Smooth muscle cell (in vitro differentiated cells): ENCODE results near the gene FSD1. TPM values are rescaled to one million over a fixed set of nuclear protein-coding genes. Genes with fewer than 3 reads are reported as not detected.
A peak's percentile ranks its signal among the peaks of the same experiment; 100 is the strongest.

ENCODE experiments used
- DNase-seq: peaks from one replicate; lab custom pipeline; 2025; ENCODE audit not compliant: unreplicated experiment; lab: John Stamatoyannopoulos, UW
- H2AFZ ChIP-seq: fragments of 200-600 bp; sonication (generic); 2 replicates; pipeline ENCODE4 v1.6.0; 2016; ENCODE audit warnings: antibody characterized with exemption, low read depth, mild to moderate bottlenecking
- H3F3A ChIP-seq: fragments of 200-600 bp; sonication (generic); 2 replicates; pipeline ENCODE4 v1.6.0; 2017; ENCODE audit warnings: antibody characterized with exemption, low read depth
- H3K27ac ChIP-seq: fragments of 200-600 bp; sonication (generic); 2 replicates; pipeline ENCODE4 v1.5.1; 2016; ENCODE audit warnings: low read depth, mild to moderate bottlenecking
- H3K27me3 ChIP-seq: fragments of 200-600 bp; sonication (generic); 2 replicates; pipeline ENCODE4 v1.6.1; 2016; ENCODE audit warnings: low read depth, mild to moderate bottlenecking
- H3K36me3 ChIP-seq: fragments of 200-600 bp; sonication (generic); 2 replicates; pipeline ENCODE4 v1.5.1; 2016; ENCODE audit warnings: low read depth
- H3K4me1 ChIP-seq: fragments of 200-600 bp; sonication (generic); 2 replicates; pipeline ENCODE4 v1.5.1; 2016; ENCODE audit warnings: low read depth
- H3K4me2 ChIP-seq: fragments of 200-600 bp; sonication (generic); 2 replicates; pipeline ENCODE4 v1.6.0; 2016; ENCODE audit warnings: mild to moderate bottlenecking
- H3K4me3 ChIP-seq: fragments of 200-600 bp; sonication (generic); 2 replicates; pipeline ENCODE4 v1.5.1; 2016; ENCODE audit warnings: mild to moderate bottlenecking
- H3K79me2 ChIP-seq: fragments of 200-600 bp; sonication (generic); 2 replicates; pipeline ENCODE4 v1.6.0; 2016; ENCODE audit warnings: low read depth, mild to moderate bottlenecking
- H3K9ac ChIP-seq: fragments of 200-600 bp; sonication (generic); 2 replicates; pipeline ENCODE4 v1.6.0; 2016; ENCODE audit warnings: low read depth
- H3K9me3 ChIP-seq: fragments of 200-600 bp; sonication (generic); replicated peaks from 2 replicates; pipeline ENCODE4 v1.5.1; 2016; ENCODE audit warnings: low read depth
- H4K20me1 ChIP-seq: fragments of 200-600 bp; sonication (generic); 2 replicates; pipeline ENCODE4 v1.6.0; 2016; ENCODE audit warnings: low read depth
- WGBS: methylation state at CpG from one replicate; pipeline ENCODE4 v1.1.7; 2016; ENCODE audit warnings: low lambda C conversion rate; 5-methylcytosine and 5-hydroxymethylcytosine counted together
- polyA plus RNA-seq: library from polyadenylated mRNA; unstranded; fragments of >200 nt; fragmentation: Nextera tagmentation; extraction: Ambion mirVana; gene quantifications from 2 replicates; pipeline ENCODE4 v1.2.1, GENCODE V29; 2016
- total RNA-seq: library from RNA; depleted of rRNA; stranded (reverse); fragments of >200 nt; gene quantifications from 2 replicates; pipeline ENCODE4 v1.2.3, GENCODE V29; 2014
- TF ChIP-seq, protein P1 (sequence below): fragments of 200-600 bp; sonication (generic); IDR thresholded peaks from 2 replicates; pipeline ENCODE4 v1.5.1; 2017; ENCODE audit warnings: borderline replicate concordance, mild to moderate bottlenecking, antibody characterized with exemption; ENCODE audit not compliant: insufficient read depth, poor library complexity, severe bottlenecking

The FSD1 gene
- total and polyA plus RNA-seq, 2 experiments from 2014 or later = 9.9 to 16.5 TPM

DNA sequence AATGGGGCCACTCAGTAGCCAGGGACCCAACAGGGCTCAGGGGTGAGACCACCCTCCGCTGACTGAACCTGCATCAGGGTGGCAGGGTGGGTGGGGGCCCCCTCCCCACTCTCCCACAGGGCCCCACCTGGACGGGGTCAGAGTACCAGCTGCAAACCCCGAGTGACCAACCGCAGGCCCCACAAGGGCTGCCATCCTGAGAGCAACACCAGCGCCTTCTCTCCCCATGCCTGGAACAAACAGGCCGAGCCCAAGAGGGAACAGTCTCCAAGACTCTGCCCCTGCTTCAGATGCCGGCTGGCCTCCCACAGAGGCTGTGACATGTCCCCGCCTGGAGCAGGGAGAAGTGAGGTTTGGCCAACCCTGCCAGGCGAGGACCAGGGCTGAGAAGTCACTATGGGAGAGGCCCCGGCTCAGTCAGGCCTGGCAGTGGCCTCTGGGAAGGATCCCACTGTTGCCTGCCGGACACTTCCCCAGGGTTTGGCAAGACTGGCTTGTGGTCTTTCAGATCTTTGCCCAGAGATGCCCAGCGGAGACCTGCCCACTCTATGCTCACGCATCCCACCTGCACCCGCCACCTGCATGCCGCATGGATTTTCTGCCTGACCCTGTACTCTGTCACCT is 66.1 kb downstream of the FSD1 start:
- H2AFZ ChIP-seq = no peak overlapping the region
- H3F3A ChIP-seq = peaks cover 29% of the 10 kb centered on the region
- no peak overlapping the region for H3K27ac ChIP-seq
- H3K79me2 ChIP-seq = peaks cover 70% of the 10 kb centered on the region
- H3K27me3 ChIP-seq = no peaks in the 10 kb centered on the region
- DNase-seq = no peak
- H3K4me1 ChIP-seq = peaks cover 44% of the 10 kb centered on the region
- H3K4me2 ChIP-seq = peak overlapping the region; percentile 8
- no peaks in the 10 kb centered on the region for H3K9me3 ChIP-seq
- WGBS = 93% methylated on average over 15 of the region's 15 CpGs
- no peak overlapping the region for H3K4me3 ChIP-seq
- no peak overlapping the region for H3K9ac ChIP-seq
- TF ChIP-seq, protein P1, sequence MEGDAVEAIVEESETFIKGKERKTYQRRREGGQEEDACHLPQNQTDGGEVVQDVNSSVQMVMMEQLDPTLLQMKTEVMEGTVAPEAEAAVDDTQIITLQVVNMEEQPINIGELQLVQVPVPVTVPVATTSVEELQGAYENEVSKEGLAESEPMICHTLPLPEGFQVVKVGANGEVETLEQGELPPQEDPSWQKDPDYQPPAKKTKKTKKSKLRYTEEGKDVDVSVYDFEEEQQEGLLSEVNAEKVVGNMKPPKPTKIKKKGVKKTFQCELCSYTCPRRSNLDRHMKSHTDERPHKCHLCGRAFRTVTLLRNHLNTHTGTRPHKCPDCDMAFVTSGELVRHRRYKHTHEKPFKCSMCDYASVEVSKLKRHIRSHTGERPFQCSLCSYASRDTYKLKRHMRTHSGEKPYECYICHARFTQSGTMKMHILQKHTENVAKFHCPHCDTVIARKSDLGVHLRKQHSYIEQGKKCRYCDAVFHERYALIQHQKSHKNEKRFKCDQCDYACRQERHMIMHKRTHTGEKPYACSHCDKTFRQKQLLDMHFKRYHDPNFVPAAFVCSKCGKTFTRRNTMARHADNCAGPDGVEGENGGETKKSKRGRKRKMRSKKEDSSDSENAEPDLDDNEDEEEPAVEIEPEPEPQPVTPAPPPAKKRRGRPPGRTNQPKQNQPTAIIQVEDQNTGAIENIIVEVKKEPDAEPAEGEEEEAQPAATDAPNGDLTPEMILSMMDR = no peak
- peaks cover 100% of the 10 kb centered on the region for H4K20me1 ChIP-seq
- no peaks in the 10 kb centered on the region for H3K36me3 ChIP-seq

DNA sequence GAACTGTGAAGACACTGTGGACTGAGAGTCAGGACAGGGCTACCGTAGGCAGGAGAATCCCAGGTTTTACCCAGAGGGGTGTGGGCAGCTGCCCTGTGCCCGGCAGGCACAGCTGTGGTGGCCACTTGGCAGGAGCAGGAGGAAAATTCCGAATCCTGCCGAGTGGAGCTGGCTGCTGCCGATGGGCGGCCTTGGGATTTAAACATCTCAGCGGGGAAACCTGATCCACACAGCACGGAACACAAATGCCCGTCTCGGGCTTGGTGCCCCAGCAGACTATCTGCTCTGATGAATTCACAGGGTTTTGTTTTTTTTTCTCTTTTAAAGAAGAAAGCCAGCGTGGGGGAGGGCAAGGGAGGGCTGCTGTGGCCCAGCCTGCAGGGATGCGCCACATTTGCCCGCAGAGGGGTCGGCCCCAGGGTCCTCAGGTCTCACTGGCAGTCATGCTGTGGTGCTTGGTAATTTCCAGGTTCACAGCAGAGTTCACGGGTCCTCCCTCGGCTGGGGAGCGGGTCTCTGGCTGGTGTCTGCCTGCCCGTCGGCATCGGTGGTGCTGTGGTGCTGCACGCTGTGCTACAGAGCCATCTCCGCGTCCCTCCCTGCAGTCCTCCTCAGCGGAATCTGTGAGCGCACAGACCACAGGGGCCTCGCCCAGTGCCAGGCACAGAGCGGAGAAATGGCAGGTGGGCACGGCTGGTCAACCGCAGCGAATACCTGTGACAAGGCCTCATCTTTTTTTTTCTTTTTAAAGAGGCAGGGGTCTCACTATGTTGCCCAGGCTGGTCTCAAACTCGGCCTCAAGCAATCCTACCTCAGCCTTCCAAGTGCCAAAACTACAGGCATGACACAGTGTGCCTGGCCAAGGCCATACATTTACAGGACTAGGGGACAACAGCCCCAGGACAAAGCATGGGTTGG is 67.1 kb downstream of the FSD1 start:
- no peak overlapping the region for H3K4me3 ChIP-seq
- peaks cover 54% of the 10 kb centered on the region for H3K4me1 ChIP-seq
- TF ChIP-seq, protein P1 = no peak
- peaks cover 100% of the 10 kb centered on the region for H4K20me1 ChIP-seq
- H3K79me2 ChIP-seq = peaks cover 73% of the 10 kb centered on the region
- peak overlapping the region; percentile 53 for H3K4me2 ChIP-seq
- DNase-seq = no peak
- no peak overlapping the region for H3K9ac ChIP-seq
- no peaks in the 10 kb centered on the region for H3K27me3 ChIP-seq
- no peaks in the 10 kb centered on the region for H3K9me3 ChIP-seq
- H3K27ac ChIP-seq = peak overlapping the region; percentile 95
- 97% methylated on average over 30 of the region's 31 CpGs for WGBS
- no peak overlapping the region for H2AFZ ChIP-seq
- no peaks in the 10 kb centered on the region for H3K36me3 ChIP-seq
- peaks cover 37% of the 10 kb centered on the region for H3F3A ChIP-seq

DNA sequence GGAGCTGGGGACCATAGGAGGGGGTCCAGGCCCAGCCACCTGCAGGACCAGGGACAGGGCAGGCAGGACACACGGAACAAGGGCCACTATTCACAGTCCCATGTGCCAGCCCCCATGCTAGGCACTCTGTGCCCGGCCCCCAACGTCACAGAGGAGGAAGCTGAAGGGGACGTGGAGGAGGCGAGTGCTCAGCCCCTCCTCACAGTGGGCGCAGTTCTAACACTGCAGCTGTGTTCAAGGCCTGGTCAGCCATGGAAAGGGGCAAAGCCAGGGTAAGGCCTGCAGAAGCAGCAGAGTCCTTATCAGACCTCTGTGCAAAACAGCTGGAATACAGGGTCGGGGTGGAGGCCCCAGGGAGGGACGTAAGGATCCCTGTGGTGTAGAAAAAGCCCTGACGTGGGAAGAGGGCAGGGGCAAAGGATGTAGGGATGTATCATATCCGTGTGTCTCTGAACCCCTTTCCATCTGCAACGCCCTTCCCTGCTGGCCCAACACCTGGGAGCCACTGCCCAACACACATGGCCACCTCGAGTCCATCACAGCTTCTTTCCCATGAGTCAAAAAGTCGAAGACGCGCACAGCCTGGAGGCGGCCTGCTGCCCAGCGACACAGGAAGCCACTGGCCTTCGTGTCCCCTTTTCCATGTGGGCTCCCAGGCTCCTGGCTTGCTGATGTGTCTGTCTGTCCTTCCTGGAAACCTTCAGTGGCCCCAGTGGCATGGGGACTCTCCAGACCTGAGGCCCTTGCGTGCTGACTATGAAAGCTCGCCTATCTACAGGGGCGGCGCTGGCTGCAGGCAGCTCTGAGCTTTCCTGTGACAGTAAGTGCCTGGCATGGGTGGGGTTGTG is 68.0 kb downstream of the FSD1 start:
- peak overlapping the region; percentile 53 for H3K4me2 ChIP-seq
- no peaks in the 10 kb centered on the region for H3K27me3 ChIP-seq
- peak overlapping the region; percentile 95 for H3K27ac ChIP-seq
- no peak overlapping the region for H2AFZ ChIP-seq
- WGBS = 83% methylated on average over 22 of the region's 22 CpGs
- peaks cover 43% of the 10 kb centered on the region for H3F3A ChIP-seq
- H4K20me1 ChIP-seq = peaks cover 100% of the 10 kb centered on the region
- DNase-seq = no peak
- no peak overlapping the region for H3K4me3 ChIP-seq
- no peaks in the 10 kb centered on the region for H3K36me3 ChIP-seq
- peaks cover 61% of the 10 kb centered on the region for H3K4me1 ChIP-seq
- H3K9me3 ChIP-seq = no peaks in the 10 kb centered on the region
- H3K79me2 ChIP-seq = peaks cover 73% of the 10 kb centered on the region
- TF ChIP-seq, protein P1 = no peak
- H3K9ac ChIP-seq = no peak overlapping the region
